Fibroblast of villous mesenchyme (primary cell): ENCODE data around the gene AMFR. TPM values are rescaled to one million over a fixed set of nuclear protein-coding genes. Genes with fewer than 3 reads are reported as not detected.

Experiments used
- DNase-seq: peaks from one replicate; pipeline ENCODE4 v3.0.0-alpha.2; 2010; ENCODE audit warnings: low read depth
- H3K4me3 ChIP-seq: 2 replicates; pipeline ENCODE4 v1.5.1; 2011; ENCODE audit warnings: low read depth, mild to moderate bottlenecking, low read length
- CTCF ChIP-seq: IDR thresholded peaks from 2 replicates; pipeline ENCODE4 v1.5.1; 2012; ENCODE audit warnings: low read depth, mild to moderate bottlenecking, low read length; ENCODE audit not compliant: insufficient read depth
- total RNA-seq: library from RNA; depleted of rRNA; stranded (reverse); fragments of >200 nt; gene quantifications from 2 replicates; pipeline ENCODE4 v1.2.3, GENCODE V29; 2012

AMFR gene
- total RNA-seq, 1 donor = 302 TPM

GRCh38 chr16:56420613-56421012, 4.7 kb downstream of the AMFR start:
- TF ChIP-seq CTCF = no peak
- H3K4me3 ChIP-seq = no peak overlapping the region
- no peak for DNase-seq

GRCh38 chr16:56419740-56420548, 5.4 kb downstream of the AMFR start:
- no peak for TF ChIP-seq CTCF
- DNase-seq = no peak
- no peak overlapping the region for H3K4me3 ChIP-seq

GRCh38 chr16:56417138-56417537, 8.2 kb downstream of the AMFR start:
- no peak overlapping the region for H3K4me3 ChIP-seq
- no peak for TF ChIP-seq CTCF
- DNase-seq = no peak

- no peak for DNase-seq
- TF ChIP-seq CTCF = no peak
- no peak overlapping the region for H3K4me3 ChIP-seq
Observed at GRCh38 chr16:56415875-56416274, 9.5 kb downstream of the AMFR start.

GRCh38 chr16:56414366-56414765, 11.0 kb downstream of the AMFR start:
- no peak for TF ChIP-seq CTCF
- DNase-seq = no peak
- no peak overlapping the region for H3K4me3 ChIP-seq

- no peak for DNase-seq
- TF ChIP-seq CTCF = no peak
- H3K4me3 ChIP-seq = no peak overlapping the region
Observed at GRCh38 chr16:56413381-56413780, 12.0 kb downstream of the AMFR start.

GRCh38 chr16:56411624-56412023, 13.7 kb downstream of the AMFR start:
- no peak overlapping the region for H3K4me3 ChIP-seq
- no peak for TF ChIP-seq CTCF
- DNase-seq = no peak
